Liver (tissue), 9 donors: ENCODE data around the gene SLCO6A1. TPM values are rescaled to one million over a fixed set of nuclear protein-coding genes. Genes with fewer than 3 reads are reported as not detected.

Experiments used
- DNase-seq: peaks from one replicate; pipeline ENCODE4 v3.0.0-alpha.2; 2017; ENCODE audit warnings: low spot score
- H3K27ac ChIP-seq, 2 donors: one replicate each; pipeline ENCODE4 v1.7.0; 2013; ENCODE audit warnings: inconsistent platforms in 2 of 2, low read length in 2 of 2, control low read depth in 1 of 2, low read depth in 1 of 2, mild to moderate bottlenecking in 1 of 2
- H3K27me3 ChIP-seq, 4 donors: one replicate each; pipeline versions ENCODE4 v1.6.1 to v1.7.0; 2013; ENCODE audit warnings: low read length in 3 of 4, inconsistent platforms in 1 of 4, mild to moderate bottlenecking in 1 of 4, moderate library complexity in 1 of 4; ENCODE audit not compliant: control insufficient read depth in 4 of 4, insufficient read depth in 4 of 4
- H3K36me3 ChIP-seq, 4 donors: one replicate each; pipeline versions ENCODE4 v1.6.1 to v1.7.0; 2013; ENCODE audit warnings: low read length in 3 of 4, mild to moderate bottlenecking in 3 of 4, low read depth in 1 of 4, moderate library complexity in 1 of 4; ENCODE audit not compliant: control insufficient read depth in 4 of 4, insufficient read depth in 3 of 4
- H3K4me1 ChIP-seq, 4 donors: one replicate each; pipeline versions ENCODE4 v1.6.1 to v1.7.0; 2013; ENCODE audit warnings: low read length in 3 of 4, mild to moderate bottlenecking in 3 of 4, moderate library complexity in 1 of 4; ENCODE audit not compliant: control insufficient read depth in 4 of 4, insufficient read depth in 4 of 4
- H3K4me3 ChIP-seq, 3 donors: one replicate each; pipeline versions ENCODE4 v1.6.1 to v1.7.0; 2013; ENCODE audit warnings: low read length in 3 of 3, control low read depth in 1 of 3, low read depth in 1 of 3, mild to moderate bottlenecking in 1 of 3
- H3K9ac ChIP-seq, 2 donors: one replicate each; pipeline ENCODE4 v1.7.0; 2013; ENCODE audit warnings: low read length in 2 of 2, mild to moderate bottlenecking in 2 of 2, moderate library complexity in 2 of 2, control low read depth in 1 of 2, low read depth in 1 of 2
- H3K9me3 ChIP-seq, 4 donors: one replicate each; pipeline versions ENCODE4 v1.6.1 to v1.7.0; 2013; ENCODE audit warnings: low read length in 3 of 4; ENCODE audit not compliant: control insufficient read depth in 4 of 4
- ATF3 ChIP-seq: IDR thresholded peaks from 2 replicates; pipeline ENCODE4 v1.6.1; 2016; ENCODE audit warnings: antibody characterized with exemption
- CTCF ChIP-seq: fragments of 150-350 bp; IDR thresholded peaks from 2 replicates; pipeline ENCODE4 v1.5.1; 2017; ENCODE audit warnings: improper control_type of control experiment, low read depth, low read length; ENCODE audit not compliant: missing input control
- EGR1 ChIP-seq, 2 donors: IDR thresholded peaks; 2 replicates each; pipeline ENCODE4 v1.6.1; 2016 to 2018; ENCODE audit warnings: antibody characterized with exemption in 2 of 2, low read depth in 2 of 2
- FOXA1 ChIP-seq: IDR thresholded peaks from 2 replicates; pipeline ENCODE4 v1.6.1; 2016; ENCODE audit warnings: antibody characterized with exemption
- FOXA2 ChIP-seq: IDR thresholded peaks from 2 replicates; pipeline ENCODE4 v1.6.1; 2016; ENCODE audit warnings: antibody characterized with exemption
- GABPA ChIP-seq, 2 donors: IDR thresholded peaks in 1 of 2; conservative IDR thresholded peaks in 1 of 2; 2 replicates each; pipeline ENCODE4 v1.6.1; 2016; ENCODE audit warnings: antibody characterized with exemption in 2 of 2, mild to moderate bottlenecking in 1 of 2, moderate library complexity in 1 of 2
- HNF4A ChIP-seq, 2 donors: conservative IDR thresholded peaks; 2 replicates each; pipeline ENCODE4 v1.6.1; 2016; ENCODE audit warnings: antibody characterized with exemption in 2 of 2, mild to moderate bottlenecking in 2 of 2
- HNF4G ChIP-seq: IDR thresholded peaks from 2 replicates; pipeline ENCODE4 v1.6.1; 2016; ENCODE audit warnings: antibody characterized with exemption
- JUND ChIP-seq, 2 donors: IDR thresholded peaks; 2 replicates each; pipeline ENCODE4 v1.6.1; 2016; ENCODE audit warnings: antibody characterized with exemption in 2 of 2
- MAX ChIP-seq: IDR thresholded peaks from 2 replicates; pipeline ENCODE4 v1.6.1; 2016; ENCODE audit warnings: antibody characterized with exemption
- NR2F2 ChIP-seq: IDR thresholded peaks from 2 replicates; pipeline ENCODE4 v1.6.1; 2016; ENCODE audit warnings: antibody characterized with exemption
- RAD21 ChIP-seq, 2 donors: IDR thresholded peaks; 2 replicates each; pipeline ENCODE4 v1.6.1; 2016; ENCODE audit warnings: antibody characterized with exemption in 2 of 2, mild to moderate bottlenecking in 2 of 2
- REST ChIP-seq: IDR thresholded peaks from 2 replicates; pipeline ENCODE4 v1.6.1; 2016; ENCODE audit warnings: antibody characterized with exemption, mild to moderate bottlenecking
- RXRA ChIP-seq, 2 donors: IDR thresholded peaks; 2 replicates each; pipeline ENCODE4 v1.6.1; 2017 to 2018; ENCODE audit warnings: antibody characterized with exemption in 2 of 2, mild to moderate bottlenecking in 1 of 2
- SP1 ChIP-seq: IDR thresholded peaks from 2 replicates; pipeline ENCODE4 v1.6.1; 2018; ENCODE audit warnings: antibody characterized with exemption, mild to moderate bottlenecking
- TAF1 ChIP-seq: conservative IDR thresholded peaks from 2 replicates; pipeline ENCODE4 v1.6.1; 2016; ENCODE audit warnings: antibody characterized with exemption, mild to moderate bottlenecking
- YY1 ChIP-seq: IDR thresholded peaks from 2 replicates; pipeline ENCODE4 v1.6.1; 2016; ENCODE audit warnings: antibody characterized with exemption, mild to moderate bottlenecking
- ZBTB33 ChIP-seq: IDR thresholded peaks from 2 replicates; pipeline ENCODE4 v1.6.1; 2016; ENCODE audit warnings: antibody characterized with exemption
- polyA plus RNA-seq, 2 donors: library from polyadenylated mRNA; stranded (reverse) in 1 of 2; unstranded in 1 of 2; fragments of 200-250 nt in 1 of 2; fragments of >200 nt in 1 of 2; fragmentation: Nextera tagmentation in 1 of 2; extraction: Ambion mirVana in 1 of 2; gene quantifications; one replicate each; pipeline versions ENCODE4 v1.2.1 to v1.2.3, GENCODE V29; 2013 to 2015
- total RNA-seq, 2 donors: library from RNA; depleted of rRNA; stranded (reverse); fragments of >200 nt; gene quantifications; one replicate each; pipeline ENCODE4 v1.2.3, GENCODE V29; 2014
- donor health status: healthy.
- donor health status: healthy.
- donor health status: healthy.
- donor health status: healthy.
- donor health status: healthy.

SLCO6A1 gene
- total and polyA plus RNA-seq, 4 donors = not detected

- no peaks in the 10 kb centered on the region for H3K9me3 ChIP-seq
- H3K4me3 ChIP-seq = no peak overlapping the region
- H3K27ac ChIP-seq = no peak overlapping the region
- DNase-seq = no peak
- TF ChIP-seq HNF4G (no peak), RXRA (IDR thresholded peaks at IDR 0.05) (no peak), TAF1 (no peak), NR2F2 (no peak), FOXA1 (no peak), YY1 (no peak), FOXA2 (no peak), GABPA (IDR thresholded peaks at IDR 0.05 in 1 of 2, conservative IDR thresholded peaks at IDR 0.05 in 1 of 2) (no peak), ZBTB33 (no peak), EGR1 (IDR thresholded peaks at IDR 0.05; ENCODE audit: low read depth in 2 of 2) (no peak), RAD21 (IDR thresholded peaks at IDR 0.05) (no peak), MAX (no peak), JUND (IDR thresholded peaks at IDR 0.05) (no peak), CTCF (no peak), REST (no peak), SP1 (no peak), HNF4A (conservative IDR thresholded peaks at IDR 0.05) (no peak), ATF3 (no peak)
- H3K36me3 ChIP-seq = no peaks in the 10 kb centered on the region
- no peaks in the 10 kb centered on the region for H3K4me1 ChIP-seq
- no peaks in the 10 kb centered on the region for H3K27me3 ChIP-seq
- H3K9ac ChIP-seq = no peak overlapping the region
These were observed 130.4 kb downstream of the SLCO6A1 start for GRCh38 chr5:102368392-102368791.
